ENCODE data around the gene CCNH. TPM values are rescaled to one million over a fixed set of nuclear protein-coding genes. Genes with fewer than 3 reads are reported as not detected.

CCNH gene
- 10 to 100 TPM; 24.1 TPM for polyA plus RNA-seq

GRCh38 chr5:87412630-87413342 is at the start of gene CCNH:
CCNH (minus strand) TSS chr5:87412930; CDS start chr5:87412794, 136 bp downstream.
- 1% methylated on average over 46 of the region's 46 CpGs for WGBS, 2 donors
- H3K4me1 ChIP-seq (ENCODE audit: control insufficient read depth in 2 of 2, insufficient read depth in 2 of 2, low read length in 1 of 2), result no peaks in the 10 kb centered on the region
- H3K9me3 ChIP-seq (ENCODE audit: control insufficient read depth in 2 of 2, insufficient read depth in 1 of 2, low read depth in 1 of 2, low read length in 1 of 2), result no peaks in the 10 kb centered on the region
- peak within 1 kb of the TSS; percentile 93 to 98 for H3K27ac ChIP-seq (ENCODE audit: low read depth in 2 of 2, low read length in 1 of 2)
- H3K36me3 ChIP-seq (ENCODE audit: control insufficient read depth in 2 of 2, insufficient read depth in 2 of 2, low read length in 1 of 2), result peaks cover 0 to 4% of the 10 kb centered on the region in 2 donors
- H3K27me3 ChIP-seq (ENCODE audit: control insufficient read depth in 1 of 2, insufficient read depth in 2 of 2, low read length in 2 of 2), result no peaks in the 10 kb centered on the region
- peak within 1 kb of the TSS; percentile 74 to 85 for H3K4me3 ChIP-seq (ENCODE audit: low read depth in 1 of 2, low read length in 2 of 2)

GRCh38 chr5:87457706-87458105 is 45.0 kb upstream of the CCNH start:
- Histone ChIP-seq H3K27me3 (ENCODE audit: control insufficient read depth in 1 of 2, insufficient read depth in 2 of 2, low read length in 2 of 2) (no peaks in the 10 kb centered on the region), H3K27ac (ENCODE audit: low read depth in 2 of 2, low read length in 1 of 2) (no peak overlapping the region), H3K4me3 (ENCODE audit: low read depth in 1 of 2, low read length in 2 of 2) (no peak overlapping the region), H3K4me1 (ENCODE audit: control insufficient read depth in 2 of 2, insufficient read depth in 2 of 2, low read length in 1 of 2) (no peaks in the 10 kb centered on the region), H3K9me3 (ENCODE audit: control insufficient read depth in 2 of 2, insufficient read depth in 1 of 2, low read depth in 1 of 2, low read length in 1 of 2) (no peaks in the 10 kb centered on the region), H3K36me3 (ENCODE audit: control insufficient read depth in 2 of 2, insufficient read depth in 2 of 2, low read length in 1 of 2) (no peaks in the 10 kb centered on the region)

DNA sequence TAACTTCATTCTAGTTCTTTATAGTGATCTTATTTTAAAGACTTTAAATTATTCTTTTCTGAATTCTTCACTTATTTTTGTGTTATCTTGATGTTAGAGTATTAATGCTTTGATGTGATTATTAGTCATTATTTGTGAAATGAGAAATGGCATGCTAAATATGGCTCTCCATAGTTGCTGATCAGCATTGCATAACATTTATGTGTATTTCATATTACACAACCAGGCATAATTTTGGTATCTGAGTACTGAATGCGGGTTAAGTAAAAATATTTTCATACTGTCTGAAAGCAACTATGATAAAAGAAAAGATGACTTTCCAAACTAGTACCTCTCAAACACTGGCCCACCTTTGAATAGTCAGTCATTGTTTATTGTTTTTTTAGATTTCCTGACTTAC is 41.1 kb upstream of the CCNH start:
- H3K27me3 ChIP-seq (ENCODE audit: control insufficient read depth in 1 of 2, insufficient read depth in 2 of 2, low read length in 2 of 2), result no peaks in the 10 kb centered on the region
- no peaks in the 10 kb centered on the region for H3K9me3 ChIP-seq (ENCODE audit: control insufficient read depth in 2 of 2, insufficient read depth in 1 of 2, low read depth in 1 of 2, low read length in 1 of 2)
- H3K27ac ChIP-seq (ENCODE audit: low read depth in 2 of 2, low read length in 1 of 2), result no peak overlapping the region
- WGBS, 2 donors, result 89 to 92% methylated on average over 1 of the region's 1 CpG
- no peak overlapping the region for H3K4me3 ChIP-seq (ENCODE audit: low read depth in 1 of 2, low read length in 2 of 2)
- H3K4me1 ChIP-seq (ENCODE audit: control insufficient read depth in 2 of 2, insufficient read depth in 2 of 2, low read length in 1 of 2), result no peaks in the 10 kb centered on the region
- no peaks in the 10 kb centered on the region for H3K36me3 ChIP-seq (ENCODE audit: control insufficient read depth in 2 of 2, insufficient read depth in 2 of 2, low read length in 1 of 2)

GRCh38 chr5:87452837-87453236 is 40.1 kb upstream of the CCNH start:
- Histone ChIP-seq H3K36me3 (ENCODE audit: control insufficient read depth in 2 of 2, insufficient read depth in 2 of 2, low read length in 1 of 2) (no peaks in the 10 kb centered on the region), H3K9me3 (ENCODE audit: control insufficient read depth in 2 of 2, insufficient read depth in 1 of 2, low read depth in 1 of 2, low read length in 1 of 2) (no peaks in the 10 kb centered on the region), H3K4me1 (ENCODE audit: control insufficient read depth in 2 of 2, insufficient read depth in 2 of 2, low read length in 1 of 2) (no peaks in the 10 kb centered on the region), H3K4me3 (ENCODE audit: low read depth in 1 of 2, low read length in 2 of 2) (no peak overlapping the region), H3K27me3 (ENCODE audit: control insufficient read depth in 1 of 2, insufficient read depth in 2 of 2, low read length in 2 of 2) (no peaks in the 10 kb centered on the region), H3K27ac (ENCODE audit: low read depth in 2 of 2, low read length in 1 of 2) (no peak overlapping the region)

GRCh38 chr5:87442419-87442818 is 29.7 kb upstream of the CCNH start:
- no peak overlapping the region for H3K27ac ChIP-seq (ENCODE audit: low read depth in 2 of 2, low read length in 1 of 2)
- H3K4me1 ChIP-seq (ENCODE audit: control insufficient read depth in 2 of 2, insufficient read depth in 2 of 2, low read length in 1 of 2), result no peaks in the 10 kb centered on the region
- no peaks in the 10 kb centered on the region for H3K9me3 ChIP-seq (ENCODE audit: control insufficient read depth in 2 of 2, insufficient read depth in 1 of 2, low read depth in 1 of 2, low read length in 1 of 2)
- no peak overlapping the region for H3K4me3 ChIP-seq (ENCODE audit: low read depth in 1 of 2, low read length in 2 of 2)
- WGBS, 2 donors, result 63 to 76% methylated on average over 1 of the region's 1 CpG
- no peaks in the 10 kb centered on the region for H3K27me3 ChIP-seq (ENCODE audit: control insufficient read depth in 1 of 2, insufficient read depth in 2 of 2, low read length in 2 of 2)
- H3K36me3 ChIP-seq (ENCODE audit: control insufficient read depth in 2 of 2, insufficient read depth in 2 of 2, low read length in 1 of 2), result no peaks in the 10 kb centered on the region

GRCh38 chr5:87438231-87438630 is 25.5 kb upstream of the CCNH start:
- H3K27me3 ChIP-seq (ENCODE audit: control insufficient read depth in 1 of 2, insufficient read depth in 2 of 2, low read length in 2 of 2), result no peaks in the 10 kb centered on the region
- H3K27ac ChIP-seq (ENCODE audit: low read depth in 2 of 2, low read length in 1 of 2), result no peak overlapping the region
- no peaks in the 10 kb centered on the region for H3K9me3 ChIP-seq (ENCODE audit: control insufficient read depth in 2 of 2, insufficient read depth in 1 of 2, low read depth in 1 of 2, low read length in 1 of 2)
- WGBS, 2 donors, result 77 to 78% methylated on average over 2 of the region's 2 CpGs
- H3K36me3 ChIP-seq (ENCODE audit: control insufficient read depth in 2 of 2, insufficient read depth in 2 of 2, low read length in 1 of 2), result no peaks in the 10 kb centered on the region
- H3K4me3 ChIP-seq (ENCODE audit: low read depth in 1 of 2, low read length in 2 of 2), result no peak overlapping the region
- H3K4me1 ChIP-seq (ENCODE audit: control insufficient read depth in 2 of 2, insufficient read depth in 2 of 2, low read length in 1 of 2), result no peaks in the 10 kb centered on the region

GRCh38 chr5:87437724-87438123 is 25.0 kb upstream of the CCNH start:
- no peak overlapping the region for H3K4me3 ChIP-seq (ENCODE audit: low read depth in 1 of 2, low read length in 2 of 2)
- H3K27ac ChIP-seq (ENCODE audit: low read depth in 2 of 2, low read length in 1 of 2), result no peak overlapping the region
- no peaks in the 10 kb centered on the region for H3K27me3 ChIP-seq (ENCODE audit: control insufficient read depth in 1 of 2, insufficient read depth in 2 of 2, low read length in 2 of 2)
- H3K36me3 ChIP-seq (ENCODE audit: control insufficient read depth in 2 of 2, insufficient read depth in 2 of 2, low read length in 1 of 2), result no peaks in the 10 kb centered on the region
- 71 to 88% methylated on average over 1 of the region's 1 CpG for WGBS, 2 donors
- H3K4me1 ChIP-seq (ENCODE audit: control insufficient read depth in 2 of 2, insufficient read depth in 2 of 2, low read length in 1 of 2), result no peaks in the 10 kb centered on the region
- H3K9me3 ChIP-seq (ENCODE audit: control insufficient read depth in 2 of 2, insufficient read depth in 1 of 2, low read depth in 1 of 2, low read length in 1 of 2), result no peaks in the 10 kb centered on the region

DNA sequence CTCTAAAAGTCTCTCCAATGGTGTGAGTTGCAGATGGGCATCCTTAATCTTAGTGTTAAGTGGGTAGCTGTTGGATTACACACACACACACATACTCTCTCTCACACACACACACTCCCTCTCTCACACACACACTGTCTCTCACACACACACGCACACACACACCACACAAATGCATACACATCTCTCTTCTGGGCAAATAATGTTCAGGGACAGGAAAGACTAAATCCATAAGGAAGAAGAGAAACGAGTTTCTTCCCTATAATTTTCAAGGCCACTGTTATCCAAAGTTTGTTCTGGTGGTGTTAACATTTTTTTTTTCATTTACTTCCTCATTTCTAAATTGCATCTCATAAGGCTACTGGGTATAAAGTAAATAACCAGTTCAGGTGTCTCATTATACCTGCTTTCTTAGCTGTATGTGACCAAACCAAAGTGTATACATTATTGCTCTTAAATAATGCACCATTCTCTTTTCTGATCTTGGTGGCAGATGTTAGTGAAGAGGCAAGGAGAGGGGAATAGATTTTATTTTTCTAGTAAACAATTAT is 22.5 kb upstream of the CCNH start:
- Histone ChIP-seq H3K27ac (ENCODE audit: low read depth in 2 of 2, low read length in 1 of 2) (no peak overlapping the region), H3K9me3 (ENCODE audit: control insufficient read depth in 2 of 2, insufficient read depth in 1 of 2, low read depth in 1 of 2, low read length in 1 of 2) (no peaks in the 10 kb centered on the region), H3K4me3 (ENCODE audit: low read depth in 1 of 2, low read length in 2 of 2) (no peak overlapping the region), H3K27me3 (ENCODE audit: control insufficient read depth in 1 of 2, insufficient read depth in 2 of 2, low read length in 2 of 2) (no peaks in the 10 kb centered on the region), H3K4me1 (ENCODE audit: control insufficient read depth in 2 of 2, insufficient read depth in 2 of 2, low read length in 1 of 2) (no peaks in the 10 kb centered on the region), H3K36me3 (ENCODE audit: control insufficient read depth in 2 of 2, insufficient read depth in 2 of 2, low read length in 1 of 2) (no peaks in the 10 kb centered on the region)
- 53 to 60% methylated on average over 2 of the region's 2 CpGs for WGBS, 2 donors

GRCh38 chr5:87434461-87434860 is 21.7 kb upstream of the CCNH start:
- no peaks in the 10 kb centered on the region for H3K4me1 ChIP-seq (ENCODE audit: control insufficient read depth in 2 of 2, insufficient read depth in 2 of 2, low read length in 1 of 2)
- WGBS, 2 donors, result 80 to 85% methylated on average over 1 of the region's 1 CpG

DNA sequence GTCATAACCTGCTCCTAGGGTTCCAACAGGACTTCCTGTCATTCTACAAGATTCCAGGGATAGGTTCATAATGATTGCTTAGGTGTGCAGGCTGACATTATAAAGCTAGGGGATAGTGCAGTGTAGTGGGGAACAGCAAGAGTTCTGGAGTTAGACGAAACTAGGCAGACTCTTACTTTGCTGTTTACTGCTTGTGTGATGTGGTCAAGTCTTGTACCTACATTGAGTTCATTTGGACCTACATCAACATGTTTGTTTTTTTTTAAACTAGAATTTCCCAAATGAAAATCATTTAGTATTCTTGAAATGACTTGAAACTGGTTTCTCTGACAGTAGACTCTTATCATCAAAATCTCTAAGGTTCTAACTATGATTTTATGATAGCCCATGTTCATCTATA is 21.2 kb upstream of the CCNH start:
- 80 to 81% methylated on average over 1 of the region's 1 CpG for WGBS, 2 donors
- no peaks in the 10 kb centered on the region for H3K36me3 ChIP-seq (ENCODE audit: control insufficient read depth in 2 of 2, insufficient read depth in 2 of 2, low read length in 1 of 2)
- H3K27ac ChIP-seq (ENCODE audit: low read depth in 2 of 2, low read length in 1 of 2), result no peak overlapping the region
- no peaks in the 10 kb centered on the region for H3K9me3 ChIP-seq (ENCODE audit: control insufficient read depth in 2 of 2, insufficient read depth in 1 of 2, low read depth in 1 of 2, low read length in 1 of 2)
- no peaks in the 10 kb centered on the region for H3K4me1 ChIP-seq (ENCODE audit: control insufficient read depth in 2 of 2, insufficient read depth in 2 of 2, low read length in 1 of 2)
- no peaks in the 10 kb centered on the region for H3K27me3 ChIP-seq (ENCODE audit: control insufficient read depth in 1 of 2, insufficient read depth in 2 of 2, low read length in 2 of 2)
- no peak overlapping the region for H3K4me3 ChIP-seq (ENCODE audit: low read depth in 1 of 2, low read length in 2 of 2)

More at GRCh38 chr5:87434461-87434860, 21.7 kb upstream of the CCNH start:
- Histone ChIP-seq H3K36me3 (ENCODE audit: control insufficient read depth in 2 of 2, insufficient read depth in 2 of 2, low read length in 1 of 2) (no peaks in the 10 kb centered on the region), H3K27me3 (ENCODE audit: control insufficient read depth in 1 of 2, insufficient read depth in 2 of 2, low read length in 2 of 2) (no peaks in the 10 kb centered on the region), H3K27ac (ENCODE audit: low read depth in 2 of 2, low read length in 1 of 2) (no peak overlapping the region), H3K9me3 (ENCODE audit: control insufficient read depth in 2 of 2, insufficient read depth in 1 of 2, low read depth in 1 of 2, low read length in 1 of 2) (no peaks in the 10 kb centered on the region), H3K4me3 (ENCODE audit: low read depth in 1 of 2, low read length in 2 of 2) (no peak overlapping the region)
